ENCODE measurements around the gene ANKRD29.

The ANKRD29 gene
- total RNA-seq, result 0.07 to 0.48 reads per million in 2 donors

GRCh38 chr18:23662309-23663263 lies at the start of gene ANKRD29:
Gene ANKRD29, minus strand, starts transcription at chr18:23662911. Its CDS starts 181 bp downstream, at chr18:23662730.
- peak; percentile 40 for DNase-seq

DNA sequence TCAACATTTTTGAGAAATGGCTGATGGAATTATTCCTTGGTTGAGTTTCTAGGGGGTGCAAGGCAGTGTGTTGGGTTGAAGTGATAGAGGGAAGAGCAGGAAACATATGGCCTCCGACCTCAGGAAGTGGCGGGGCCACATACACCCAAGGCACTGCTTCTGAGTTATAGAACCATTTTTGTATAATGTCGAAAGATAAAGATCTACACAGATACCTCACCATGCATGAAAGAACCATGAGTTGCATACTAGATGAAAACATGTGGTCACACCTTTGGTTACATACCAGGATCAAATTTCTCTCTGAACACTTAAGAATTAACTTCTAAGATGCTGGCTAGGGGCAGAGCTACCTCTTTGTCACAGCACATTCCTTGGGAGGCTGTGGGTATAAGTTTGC lies 49.7 kb upstream of the ANKRD29 start:
- no peak for DNase-seq

GRCh38 chr18:23711426-23711825 lies 48.7 kb upstream of the ANKRD29 start:
- no peak for DNase-seq

- no peak for DNase-seq
Measured at GRCh38 chr18:23710946-23711345, 48.2 kb upstream of the ANKRD29 start.

GRCh38 chr18:23710068-23710527 lies 47.4 kb upstream of the ANKRD29 start:
- no peak for DNase-seq

DNA sequence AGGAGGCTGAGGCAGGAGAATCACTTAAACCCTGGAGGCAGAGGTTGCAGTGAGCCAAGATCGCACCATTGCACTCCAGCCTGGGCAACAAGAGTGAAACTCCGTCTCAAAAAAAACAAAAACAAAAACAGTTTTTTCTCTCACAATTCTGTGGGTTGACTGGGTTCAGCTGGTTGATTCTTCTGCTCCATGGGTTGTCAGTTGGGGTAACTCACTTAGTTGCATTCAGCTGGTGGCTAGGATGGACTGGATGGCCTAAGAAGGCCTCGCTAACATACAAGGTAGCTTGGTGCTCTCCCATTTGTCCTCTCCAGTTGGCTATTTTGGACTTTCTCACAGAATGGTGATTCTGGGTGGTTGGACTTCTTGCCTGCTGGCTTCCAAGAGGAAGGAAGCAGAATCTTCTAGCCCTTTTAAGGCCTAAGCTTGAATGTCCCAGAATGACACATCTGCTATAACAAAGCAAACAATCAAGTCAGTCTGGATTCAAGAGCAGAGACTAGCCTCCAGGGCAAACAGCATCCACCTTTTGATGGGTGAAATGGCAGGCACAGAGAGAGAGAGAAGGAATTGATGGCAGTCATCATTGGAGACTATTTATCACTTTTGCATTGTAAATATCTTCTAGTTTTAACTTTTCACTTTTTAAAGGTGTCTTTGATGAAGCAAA lies 44.4 kb upstream of the ANKRD29 start:
- no peak for DNase-seq

DNA sequence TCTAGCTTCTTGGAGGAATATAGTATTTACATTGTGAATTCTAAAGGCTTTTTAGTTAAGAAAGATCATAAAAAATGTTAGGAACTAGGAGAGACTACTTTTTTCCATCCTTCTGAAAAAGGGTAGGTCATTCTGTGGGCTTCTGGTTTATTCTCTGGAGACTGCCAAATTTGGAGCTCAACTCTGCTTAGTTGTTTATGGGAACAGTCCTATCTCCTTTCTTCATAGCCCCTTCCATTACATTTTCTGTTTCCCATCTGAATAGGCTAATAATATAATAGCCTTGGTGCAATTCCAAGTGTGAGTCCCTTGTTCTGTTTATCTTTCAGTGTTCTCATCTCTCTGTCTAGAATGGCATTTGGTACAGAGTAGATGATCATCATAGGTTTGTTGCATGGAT lies 42.1 kb upstream of the ANKRD29 start:
- no peak for DNase-seq

- DNase-seq, result no peak
Measured at GRCh38 chr18:23703987-23704384, 41.3 kb upstream of the ANKRD29 start.

DNA sequence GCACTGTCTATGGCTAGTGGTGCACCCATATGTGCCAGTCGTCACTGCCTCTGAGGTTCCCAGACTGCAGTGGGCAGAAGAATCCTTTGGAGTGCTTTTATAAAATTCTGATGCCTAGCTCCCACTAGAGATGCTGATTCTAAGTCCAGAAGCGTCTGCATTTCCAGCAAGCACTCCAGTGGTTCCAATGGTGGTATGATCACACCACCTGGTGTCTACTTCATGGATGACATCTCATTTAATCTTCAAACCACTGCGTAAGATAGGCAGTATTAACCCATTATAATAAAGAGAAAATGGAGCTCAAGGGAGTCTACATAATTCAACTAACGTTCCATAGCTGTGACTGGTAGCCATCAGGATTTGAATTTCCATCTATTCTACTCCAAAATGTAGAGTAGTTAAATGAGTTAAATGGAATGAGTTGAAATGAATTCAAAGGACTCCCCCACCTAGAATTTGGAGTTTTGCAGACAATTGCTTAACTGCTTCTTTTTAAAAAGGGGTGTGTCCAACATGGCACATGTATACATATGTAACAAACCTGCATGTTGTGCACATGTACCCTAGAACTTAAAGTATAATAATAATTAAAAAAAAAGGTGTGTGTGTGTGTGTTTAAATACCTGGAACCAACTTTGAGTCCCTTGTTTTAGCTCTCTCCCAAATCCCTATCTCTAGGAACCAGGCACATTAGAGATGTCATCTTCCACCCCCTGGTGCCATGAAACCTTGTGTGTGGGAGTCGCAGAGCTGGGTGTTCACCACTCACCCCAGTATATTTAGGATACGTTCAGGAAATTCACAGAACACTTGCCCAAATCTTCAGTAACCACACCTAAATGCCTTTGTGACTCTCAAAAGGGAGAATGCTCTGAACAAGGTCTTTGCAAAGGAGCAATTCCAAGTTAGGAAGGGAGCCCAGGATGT lies 40.6 kb upstream of the ANKRD29 start:
- no peak for DNase-seq

DNA sequence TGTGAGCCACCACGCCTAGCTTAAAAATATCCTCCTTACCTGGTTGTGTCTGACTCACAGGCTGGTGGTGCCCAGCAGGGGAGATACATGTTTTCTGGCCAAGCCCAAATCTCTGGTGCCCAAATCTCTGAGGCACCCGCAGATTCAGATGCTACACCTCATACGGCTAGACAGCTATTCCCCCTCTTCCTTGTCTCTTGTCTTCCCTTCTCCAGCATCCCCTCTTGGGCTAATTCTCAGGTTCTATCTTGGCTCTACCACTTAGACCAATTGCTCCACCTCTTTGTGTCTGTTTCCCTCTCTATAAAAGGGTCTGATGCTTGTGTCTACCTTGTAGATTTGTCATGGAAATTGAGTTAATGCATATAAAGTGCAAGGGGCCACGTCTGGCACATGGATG lies 39.9 kb upstream of the ANKRD29 start:
- no peak for DNase-seq

DNA sequence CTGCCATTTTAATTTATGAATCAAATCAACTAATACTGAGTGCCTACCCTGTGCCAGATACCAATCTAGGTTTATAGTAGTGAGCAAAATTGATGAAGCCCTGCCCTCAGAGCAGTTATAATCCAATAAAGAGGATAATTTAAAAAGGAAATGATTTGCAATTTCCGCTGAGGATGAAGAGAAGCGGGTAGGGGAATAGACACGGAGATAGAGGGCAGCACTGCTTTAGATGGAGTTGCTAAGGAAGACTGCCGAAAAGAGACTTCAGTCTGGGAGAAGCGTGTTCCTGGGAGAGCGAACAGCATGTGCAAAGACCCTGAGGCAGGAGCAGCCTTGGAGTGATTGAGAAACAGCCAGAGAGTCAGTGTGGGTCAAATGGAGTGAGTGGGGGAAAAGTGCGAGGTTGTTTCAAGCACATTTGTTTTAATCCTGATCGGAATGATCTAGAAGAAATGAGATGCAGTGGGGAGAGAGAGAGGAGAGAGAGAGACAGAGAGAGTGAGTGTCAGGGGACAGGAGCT lies 38.9 kb upstream of the ANKRD29 start:
- DNase-seq, result no peak

DNA sequence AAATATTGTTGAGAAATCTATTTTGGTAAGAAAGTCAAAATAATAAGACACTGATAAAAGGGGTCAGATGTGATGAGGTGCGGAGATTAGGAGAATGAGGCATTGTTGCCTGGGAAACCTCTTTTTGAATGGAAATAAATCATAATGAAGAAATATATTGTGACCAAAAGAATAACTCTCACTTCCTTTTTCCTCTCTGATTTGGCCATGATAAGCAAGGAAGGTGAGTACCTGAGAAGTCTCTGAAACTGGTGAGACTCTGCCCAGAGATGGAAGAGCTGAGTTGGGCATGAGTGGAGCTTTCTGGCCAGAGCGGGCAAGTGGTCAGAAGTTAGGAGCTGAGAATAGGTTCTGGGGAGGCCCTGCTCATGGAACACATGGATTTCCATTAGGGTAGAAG lies 38.3 kb upstream of the ANKRD29 start:
- DNase-seq, result no peak

- no peak for DNase-seq
Measured at GRCh38 chr18:23694637-23695430, 32.1 kb upstream of the ANKRD29 start.

- DNase-seq, result no peak
Measured at GRCh38 chr18:23693846-23694245, 31.1 kb upstream of the ANKRD29 start.

GRCh38 chr18:23690505-23691068 lies 27.9 kb upstream of the ANKRD29 start:
- DNase-seq, result no peak

DNA sequence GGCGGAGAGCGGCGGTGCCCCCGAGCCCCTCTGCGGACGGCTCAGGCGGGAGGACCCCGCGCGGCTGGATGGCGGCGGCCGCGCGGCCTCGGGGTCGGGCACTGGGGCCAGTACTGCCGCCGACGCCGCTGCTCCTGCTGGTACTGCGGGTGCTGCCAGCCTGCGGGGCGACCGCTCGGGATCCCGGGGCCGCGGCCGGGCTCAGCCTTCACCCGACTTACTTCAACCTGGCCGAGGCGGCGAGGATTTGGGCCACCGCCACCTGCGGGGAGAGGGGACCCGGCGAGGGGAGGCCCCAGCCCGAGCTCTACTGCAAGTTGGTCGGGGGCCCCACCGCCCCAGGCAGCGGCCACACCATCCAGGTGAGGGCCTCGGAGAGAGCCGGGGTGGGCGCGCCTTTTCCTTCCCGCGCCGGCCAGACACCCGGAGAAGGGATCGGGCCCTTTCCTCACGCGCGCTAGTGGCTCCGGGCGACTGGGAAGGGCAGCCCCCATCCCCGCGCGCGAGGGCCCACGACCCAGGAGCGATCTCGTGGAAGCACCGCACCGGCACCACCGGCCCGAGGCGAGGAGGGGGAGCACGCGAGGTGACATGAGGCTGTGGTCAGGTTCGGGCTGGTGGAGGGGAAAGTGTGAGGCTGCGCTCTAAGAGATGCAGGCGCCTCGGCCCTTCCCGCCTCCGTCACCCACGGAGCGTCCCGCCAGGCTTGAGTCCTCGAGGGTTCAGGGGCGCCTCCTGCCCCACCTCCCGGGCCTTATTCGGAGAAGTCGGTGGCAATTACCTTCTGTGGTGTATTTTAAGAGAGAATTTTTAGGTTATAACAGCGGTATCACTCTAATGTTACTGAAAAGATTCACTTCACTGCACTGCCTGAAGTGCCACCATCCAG lies 27.1 kb upstream of the ANKRD29 start:
- DNase-seq, result peak; percentile 2

- DNase-seq, result peak; percentile 10
Measured at GRCh38 chr18:23689031-23689615, 26.4 kb upstream of the ANKRD29 start, which contains the start of gene LAMA3. Gene LAMA3, plus strand, starts transcription at chr18:23689453. Its CDS starts 231 bp downstream, at chr18:23689684.

DNA sequence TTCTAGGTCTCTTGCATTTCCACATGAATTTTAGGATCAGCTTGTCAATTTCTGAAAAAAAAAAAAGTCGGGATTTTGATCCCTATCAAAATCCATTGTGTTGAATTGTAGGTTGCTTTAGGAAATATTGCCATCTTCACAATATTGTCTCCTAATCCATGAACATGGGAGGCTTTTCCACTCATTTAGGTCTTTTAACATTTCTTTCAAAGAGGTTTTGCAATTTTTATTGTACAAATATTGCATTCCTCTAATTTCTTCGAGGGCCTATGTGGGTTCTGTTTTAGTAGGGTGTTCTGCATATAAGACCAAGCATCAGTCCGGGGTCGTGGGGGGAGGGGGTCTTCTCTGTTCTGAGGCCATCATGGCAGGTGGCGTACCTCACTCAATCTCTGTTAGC lies 25.8 kb upstream of the ANKRD29 start:
- no peak for DNase-seq

GRCh38 chr18:23684515-23685197 lies 21.9 kb upstream of the ANKRD29 start:
- DNase-seq, result no peak

All from T-helper 9 cell (primary cell).